Renal pelvis (tissue), 4 donors: ENCODE results near the gene ERICH6B. TPM values are rescaled to one million over a fixed set of nuclear protein-coding genes. Genes with fewer than 3 reads are reported as not detected.

Experiments
- DNase-seq: peaks from one replicate; pipeline ENCODE4 v3.0.0-alpha.2; 2013
- polyA plus RNA-seq, 3 donors: library from polyadenylated mRNA; unstranded; fragments of 120-200 nt; gene quantifications; one replicate each; pipeline ENCODE4 v1.2.1, GENCODE V29; 2013; ENCODE audit not compliant: insufficient read length in 3 of 3

The ERICH6B gene
- polyA plus RNA-seq, 3 donors: 0.80 to 3.0 (median 3.0) TPM

DNA sequence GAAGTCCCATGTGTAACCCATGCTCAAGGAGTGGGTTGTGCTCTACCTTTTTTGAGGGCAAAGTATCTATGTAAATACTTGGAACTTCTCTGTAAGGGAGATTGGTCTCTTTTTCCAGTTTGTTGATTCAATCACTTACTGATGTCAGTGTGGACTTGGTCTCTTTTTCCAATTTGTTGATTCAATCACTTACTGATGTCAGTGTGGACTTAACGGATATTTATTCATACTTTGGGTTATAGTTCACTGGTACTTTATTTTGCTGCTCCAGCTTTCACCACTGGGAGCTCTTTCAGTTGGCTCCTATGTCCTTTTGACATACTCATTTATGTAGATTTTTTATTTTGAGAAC is 114.4 kb downstream of the ERICH6B start:
- DNase-seq: no peak

DNA sequence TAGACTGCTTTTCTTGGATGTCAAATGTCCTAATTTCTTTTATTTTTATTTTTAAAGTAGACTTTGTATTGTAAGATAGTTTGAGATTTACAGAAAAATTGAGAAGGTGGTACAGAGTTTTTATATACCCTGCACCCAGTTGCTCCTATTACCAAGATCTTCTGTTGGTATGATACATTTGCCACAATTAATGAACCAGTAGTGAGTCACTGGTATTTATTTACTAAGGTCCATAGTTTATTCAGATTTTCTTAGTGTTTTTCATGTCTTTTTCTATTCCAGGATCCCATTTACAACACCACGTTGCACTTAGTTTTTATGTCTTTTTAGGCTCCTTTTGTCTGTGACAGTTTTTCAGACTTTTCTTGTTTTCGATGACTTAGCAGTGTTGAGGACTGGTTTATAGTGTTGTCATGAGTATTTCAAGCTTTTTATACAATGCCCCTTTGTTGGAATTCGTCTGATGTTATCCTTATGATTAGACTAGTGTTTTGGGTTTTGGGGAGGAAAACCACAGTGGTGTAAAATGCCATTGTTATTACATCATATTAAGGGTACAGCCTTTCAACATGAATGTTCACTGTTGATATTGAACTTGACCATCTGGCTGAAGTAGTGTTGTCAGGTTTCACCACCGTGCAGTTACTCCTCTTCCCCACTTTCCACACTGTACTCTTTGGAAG is 114.9 kb downstream of the ERICH6B start:
- DNase-seq: no peak

- no peak for DNase-seq
Measured at GRCh38 chr13:45496942-45497341, 118.6 kb downstream of the ERICH6B start.

DNA sequence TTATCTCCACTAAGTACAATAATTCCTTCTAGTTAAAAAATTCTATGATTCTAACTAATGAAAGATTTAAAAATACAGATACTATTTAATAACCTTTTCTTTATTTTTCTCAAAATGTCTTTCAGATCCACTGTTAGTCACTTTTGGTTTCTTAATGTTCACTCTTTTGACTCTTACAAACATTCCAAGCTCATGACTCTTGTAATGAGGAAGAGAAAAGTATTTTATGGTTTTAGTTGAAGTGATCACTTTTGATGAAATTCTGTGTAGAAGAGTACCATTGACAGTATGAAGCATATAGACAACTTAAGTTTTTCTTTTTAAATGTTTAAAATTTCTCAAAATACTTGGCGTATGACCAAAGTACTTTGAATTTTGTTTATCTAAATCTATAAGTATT is 123.0 kb downstream of the ERICH6B start:
- DNase-seq: no peak

Other genes with a start within 250 kb of the ERICH6B start
- gene SLC25A30, start 197.4 kb downstream of the ERICH6B start, polyA plus RNA-seq: 10 to 100 TPM; 19.6 to 29.3 (median 26.5) TPM
- 10 to 100 TPM; 26.8 to 34.7 (median 30.7) TPM for gene COG3, start 150.8 kb downstream of the ERICH6B start, polyA plus RNA-seq
- gene CBY2, start 86.6 kb upstream of the ERICH6B start, polyA plus RNA-seq: 1 to 10 TPM in 1 of 3 donors, under 1 TPM in 2; 0.74 to 1.1 (median 0.75) TPM
- gene SIAH3, start 236.0 kb upstream of the ERICH6B start, polyA plus RNA-seq: under 1 TPM; 0.78 to 0.89 (median 0.81) TPM